ENCODE results near the gene NRBP1.

NRBP1 gene

DNA sequence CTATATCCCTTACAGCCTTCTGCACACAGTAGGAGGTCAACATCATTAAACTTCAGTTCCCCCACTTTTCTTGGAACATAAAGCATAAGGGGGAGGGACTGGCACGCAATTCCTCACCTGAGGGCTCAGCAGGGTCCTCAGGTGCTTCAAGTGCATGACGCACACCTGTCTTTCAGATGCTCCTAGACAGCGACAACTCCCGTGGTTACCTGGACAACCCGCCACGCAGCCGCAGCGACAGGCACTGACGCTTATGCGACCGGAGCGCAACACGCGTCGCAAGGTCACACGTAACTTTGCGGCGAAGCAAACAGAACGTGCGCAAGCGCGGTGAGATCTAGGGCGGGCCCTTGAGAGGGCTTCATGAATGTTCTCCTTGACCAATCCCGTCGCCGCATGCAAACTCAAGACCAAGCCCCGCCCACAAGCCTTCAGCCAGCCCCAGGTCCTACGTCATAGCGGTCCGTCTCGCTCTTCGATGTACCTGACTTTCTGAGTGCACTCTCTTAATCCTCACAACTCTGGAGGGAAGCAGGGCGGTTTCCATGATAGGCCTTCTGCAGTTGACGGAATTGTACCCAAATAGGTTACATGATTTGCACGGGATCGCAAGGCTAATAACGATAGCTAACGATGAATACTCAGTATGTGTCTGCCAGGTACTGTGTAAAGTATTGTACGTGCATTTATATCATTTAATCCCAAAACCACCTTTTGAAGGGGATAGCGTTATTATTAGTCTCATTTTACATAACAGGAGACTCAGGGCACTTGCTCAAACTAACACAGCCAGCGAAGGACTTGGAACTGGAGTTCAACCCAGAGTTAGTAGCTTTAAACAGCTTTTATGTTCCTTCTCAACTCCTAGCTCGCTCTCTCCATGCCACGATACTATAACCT, 61.3 kb downstream of the NRBP1 start, which contains the start of gene IFT172:
TSS of gene IFT172 (minus strand) at position 246 of the 900 bp plus-strand sequence. CDS start at position 156, 90 bp downstream.
- peak; percentile 90 for DNase-seq (ENCODE audit: low read depth, low spot score)

Measured in brain pericyte (primary cell).